GM19328 (cell line): Measurements from ENCODE around the gene OR7A17.

Source experiments
- ATAC-seq: cut with Tn5 transposase; IDR thresholded peaks from one replicate; pipeline ENCODE4 v1.9.1; 2021; ENCODE audit warnings: mild to moderate bottlenecking, moderate library complexity; ENCODE audit not compliant: unreplicated experiment

Gene OR7A17

GRCh38 chr19:14886032-14886431 lies at the start of gene OR7A17:
OR7A17 (minus strand) TSS chr19:14886132; CDS start chr19:14881355, 4,777 bp downstream.
- ATAC-seq: no peak

- ATAC-seq: no peak
Measured at GRCh38 chr19:14933506-14933905, 47.6 kb upstream of the OR7A17 start.

DNA sequence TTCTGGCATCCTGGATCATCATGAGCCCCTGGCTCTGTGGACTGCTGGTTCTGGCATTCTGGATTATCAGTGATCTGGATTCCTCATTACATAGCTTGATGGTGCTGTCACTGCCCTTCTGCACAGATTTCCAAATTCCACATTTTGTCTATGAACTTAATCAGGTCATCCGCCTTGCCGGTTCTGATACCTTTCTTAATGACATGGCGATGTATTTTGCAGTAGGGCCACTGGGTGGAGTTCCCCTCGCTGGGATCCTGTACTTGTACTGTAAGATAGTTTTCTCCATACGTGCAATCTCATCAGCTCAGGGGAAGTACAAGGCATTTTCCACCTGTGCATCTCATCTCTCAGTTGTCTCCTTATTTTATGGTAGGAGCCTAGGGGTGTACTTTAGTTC lies 30.9 kb upstream of the OR7A17 start:
- ATAC-seq: no peak

DNA sequence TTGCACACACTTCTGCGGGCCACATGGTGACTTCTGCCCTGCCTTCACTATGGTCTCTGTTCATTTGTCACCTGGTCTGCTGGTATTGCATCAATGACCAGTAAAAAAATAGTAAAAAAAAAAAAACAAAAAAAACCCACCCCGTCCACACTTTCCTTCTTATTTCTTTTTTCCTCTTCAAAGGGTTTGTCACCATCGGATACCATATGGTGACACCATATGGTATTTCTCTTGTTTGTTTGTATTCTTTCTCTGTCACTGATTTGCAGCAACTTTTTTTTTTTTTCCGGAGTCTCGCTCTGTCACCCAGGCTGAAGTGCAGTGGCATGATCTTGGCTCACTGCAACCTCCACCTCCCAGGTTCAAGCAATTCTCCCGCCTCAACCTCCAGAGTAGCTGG lies 29.2 kb upstream of the OR7A17 start:
- no peak for ATAC-seq

- no peak for ATAC-seq
Measured at GRCh38 chr19:14906711-14907110, 20.8 kb upstream of the OR7A17 start.

GRCh38 chr19:14901675-14902260 lies 15.8 kb upstream of the OR7A17 start:
- ATAC-seq: no peak

GRCh38 chr19:14890643-14891379 lies 4.9 kb upstream of the OR7A17 start:
- ATAC-seq: no peak

DNA sequence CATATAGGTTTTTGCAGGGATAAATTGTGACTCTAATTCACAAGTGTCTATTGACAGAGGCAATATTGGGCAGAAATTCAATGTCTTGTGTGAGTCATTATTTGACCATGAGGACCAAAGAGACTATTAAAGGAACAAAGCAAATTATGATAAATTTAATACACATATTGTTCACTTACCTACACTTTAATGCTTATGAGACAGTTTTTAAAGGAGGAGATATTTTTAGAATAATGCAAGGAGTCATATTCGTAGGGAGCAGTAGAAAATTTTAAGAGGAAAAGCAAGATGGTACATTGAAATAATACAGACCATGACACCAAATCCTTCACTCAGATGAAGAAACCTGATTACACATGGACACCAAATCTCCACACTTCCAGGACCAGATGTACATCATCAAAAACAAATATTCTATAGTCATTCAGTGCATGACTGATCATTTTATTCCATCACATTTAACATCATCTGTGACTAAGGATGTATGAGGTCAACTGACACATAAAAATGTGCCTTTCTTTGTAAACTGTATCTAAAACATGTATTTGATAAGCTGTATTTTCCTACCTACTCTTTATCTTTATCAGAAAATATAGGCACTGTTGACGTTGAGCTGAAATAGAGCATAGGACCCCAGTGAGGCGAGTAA lies 4.2 kb upstream of the OR7A17 start:
- no peak for ATAC-seq

GRCh38 chr19:14871619-14872230 lies 14.2 kb downstream of the OR7A17 start:
- ATAC-seq: no peak

DNA sequence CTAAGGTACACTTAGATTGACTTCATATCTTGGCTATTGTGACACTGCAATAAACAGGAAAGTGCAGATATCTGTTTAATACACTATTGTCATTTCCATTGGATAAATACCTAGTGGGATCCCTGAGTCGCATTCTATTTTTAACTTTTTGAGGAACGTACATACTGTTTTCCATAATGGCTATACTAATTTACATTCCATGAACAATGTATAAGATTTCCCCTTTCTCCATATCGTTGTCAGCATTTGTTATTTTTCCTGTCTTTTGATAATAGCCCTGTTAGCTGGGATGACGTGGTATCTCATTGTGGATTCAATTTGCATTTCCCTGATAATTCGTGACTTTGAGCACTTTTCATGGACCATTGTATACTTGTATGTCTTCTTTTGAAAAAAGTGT lies 17.4 kb downstream of the OR7A17 start:
- ATAC-seq: no peak

DNA sequence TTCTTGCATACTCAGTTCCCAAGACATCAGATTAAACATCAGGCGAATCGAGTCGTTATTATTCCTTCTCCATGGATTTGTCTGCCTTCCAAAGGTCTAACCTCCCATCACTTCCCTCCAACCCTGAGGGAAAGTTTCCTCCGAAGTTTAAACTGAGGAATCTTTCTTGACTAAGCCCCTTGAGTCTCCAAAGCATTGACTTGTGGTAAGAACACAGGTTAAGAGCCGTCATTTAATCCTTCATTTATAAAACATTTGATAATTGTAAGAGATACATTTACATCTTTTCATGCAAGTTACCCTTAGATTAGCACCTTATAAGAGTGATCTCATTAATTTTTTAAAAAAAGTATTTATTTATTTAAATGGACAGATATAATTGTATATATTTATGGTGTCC lies 37.1 kb downstream of the OR7A17 start, which contains the start of gene OR7A10:
Gene OR7A10, minus strand, starts transcription at position 101 of the 400 bp plus-strand sequence. CDS start 7,045 bp downstream, outside the sequence.
- ATAC-seq: no peak

DNA sequence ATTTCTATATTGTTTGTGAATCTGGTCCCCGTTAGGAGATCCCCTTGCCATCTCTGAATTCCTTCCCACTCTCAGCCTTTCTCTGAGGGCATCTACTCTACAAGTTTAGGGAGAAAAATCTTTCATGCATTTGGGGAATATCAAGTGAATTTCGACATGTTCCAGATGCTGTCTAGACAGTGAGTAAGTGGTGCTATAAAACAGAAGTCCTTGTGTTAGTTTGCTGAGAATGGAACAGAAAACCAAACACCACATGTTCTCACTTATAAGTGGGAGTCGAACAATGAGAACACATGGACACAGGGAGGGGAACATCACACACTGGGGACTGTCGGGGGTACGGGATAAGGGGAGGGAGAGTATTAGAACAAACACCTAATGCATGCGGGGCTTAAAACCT lies 42.4 kb downstream of the OR7A17 start:
- ATAC-seq: no peak

DNA sequence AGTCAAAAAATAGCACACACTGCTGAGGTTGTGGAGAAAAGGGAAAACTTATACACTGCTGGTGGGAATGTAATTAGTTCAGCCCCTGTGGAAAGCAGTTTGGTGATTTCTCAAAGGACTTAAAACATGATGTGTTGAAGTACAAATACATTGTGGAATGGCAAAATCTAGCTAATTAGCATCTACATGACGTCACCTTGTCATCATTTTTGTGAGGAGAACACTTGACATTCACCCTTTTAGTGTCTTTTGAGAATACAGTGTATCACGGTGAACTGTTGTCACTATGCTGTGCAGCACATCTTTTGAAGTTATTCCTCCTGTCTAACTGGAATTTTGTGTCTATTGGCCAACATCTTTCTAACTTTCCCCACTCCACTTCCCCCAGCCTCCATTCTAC lies 42.8 kb downstream of the OR7A17 start:
- no peak for ATAC-seq

- ATAC-seq: no peak
Measured at GRCh38 chr19:14840206-14840605, 45.7 kb downstream of the OR7A17 start.

DNA sequence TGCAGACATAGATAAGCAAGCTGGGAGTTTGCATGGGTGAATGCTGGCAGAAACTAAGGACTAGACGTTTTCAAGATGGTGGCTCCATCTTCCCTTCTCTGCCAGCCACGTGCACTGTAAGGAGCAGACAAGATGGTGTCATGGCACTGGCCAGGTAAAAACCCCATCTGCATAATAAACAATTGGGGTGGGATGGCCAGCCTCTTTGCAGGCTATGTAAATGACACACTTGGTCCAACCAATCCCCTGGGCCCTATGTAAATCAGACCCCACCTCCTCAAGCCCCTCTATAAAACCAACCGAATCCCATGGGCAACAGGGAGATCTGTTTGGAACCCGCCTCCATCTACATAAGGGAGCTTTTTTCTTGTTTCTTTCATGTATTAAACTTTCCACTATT lies 48.5 kb downstream of the OR7A17 start:
- no peak for ATAC-seq

DNA sequence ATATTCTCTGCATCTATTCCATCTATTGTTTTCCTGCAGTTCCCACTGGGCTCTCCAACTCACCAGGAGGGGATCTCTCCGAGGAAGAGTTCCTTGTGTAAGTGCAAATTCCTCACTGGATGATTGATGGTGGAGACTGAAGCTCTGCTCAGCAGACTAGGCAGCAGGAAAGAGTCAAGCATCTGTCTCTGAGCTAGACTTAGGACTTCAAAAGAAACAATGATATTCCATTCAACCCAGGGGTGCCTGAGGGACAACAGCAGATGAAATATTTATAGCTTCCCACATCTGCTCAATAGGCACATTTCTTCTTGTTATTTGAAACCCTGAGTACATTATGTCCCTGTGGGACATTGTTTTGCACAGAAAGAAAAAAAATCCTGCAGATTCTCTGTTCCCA lies 50.9 kb downstream of the OR7A17 start, which contains the start of the genes OR7A5 and OR7C1:
Gene OR7A5, minus strand, starts transcription at position 175 of the 400 bp plus-strand sequence. CDS start 6,944 bp downstream, outside the sequence.
Gene OR7C1, minus strand, starts transcription at position 175 of the 400 bp plus-strand sequence. CDS start 35,049 bp downstream, outside the sequence.
- ATAC-seq: no peak

DNA sequence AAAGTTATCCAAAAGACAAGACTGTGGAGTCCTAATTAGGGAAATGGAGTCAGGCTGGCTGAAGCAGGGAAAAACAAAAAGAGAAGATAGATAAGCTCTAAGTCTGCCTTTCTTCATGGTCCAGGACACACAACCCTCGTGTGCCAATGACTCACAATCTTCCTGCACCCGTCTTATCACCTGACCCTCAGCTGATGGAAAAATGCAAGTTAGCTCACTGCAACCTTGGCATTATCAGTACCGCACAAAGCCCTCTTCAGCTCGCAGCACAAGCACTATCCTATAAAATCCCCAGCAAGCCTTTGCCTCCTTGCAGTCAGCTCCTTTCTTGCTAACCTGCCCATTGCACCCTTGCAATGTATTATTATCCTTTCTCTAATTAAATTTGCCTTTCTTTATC lies 55.2 kb downstream of the OR7A17 start:
- no peak for ATAC-seq
